Measurements from ENCODE around the gene FMN1. TPM values are rescaled to one million over a fixed set of nuclear protein-coding genes. Genes with fewer than 3 reads are reported as not detected.
A peak's percentile ranks its signal among the peaks of the same experiment; 100 is the strongest.

Gene FMN1
- polyA plus RNA-seq, 3 donors: 0.28 to 3.7 (median 0.34) TPM

GRCh38 chr15:33182278-33182905 lies 12.1 kb downstream of the FMN1 start:
- Mint-ChIP-seq H3K9me3 (no peaks in the 10 kb centered on the region), H3K27ac (peak overlapping the region in 1 of 7 donors; percentile 8), H3K4me3 (no peak overlapping the region), H3K4me1 (peaks cover 11% of the 10 kb centered on the region), H3K27me3 (ENCODE audit: low read depth in 3 of 3) (peaks cover 2 to 5% (median 2%) of the 10 kb centered on the region in 3 donors), H3K36me3 (no peaks in the 10 kb centered on the region)
- no peaks in the 10 kb centered on the region for H3K4me1 ChIP-seq (ENCODE audit: control insufficient read depth in 1 of 2, insufficient read depth in 2 of 2, low read length in 2 of 2)
- no peak overlapping the region for H2AFZ ChIP-seq (ENCODE audit: insufficient read depth, low read depth, low read length, poor library complexity, severe bottlenecking)
- TF ChIP-seq, protein P1, sequence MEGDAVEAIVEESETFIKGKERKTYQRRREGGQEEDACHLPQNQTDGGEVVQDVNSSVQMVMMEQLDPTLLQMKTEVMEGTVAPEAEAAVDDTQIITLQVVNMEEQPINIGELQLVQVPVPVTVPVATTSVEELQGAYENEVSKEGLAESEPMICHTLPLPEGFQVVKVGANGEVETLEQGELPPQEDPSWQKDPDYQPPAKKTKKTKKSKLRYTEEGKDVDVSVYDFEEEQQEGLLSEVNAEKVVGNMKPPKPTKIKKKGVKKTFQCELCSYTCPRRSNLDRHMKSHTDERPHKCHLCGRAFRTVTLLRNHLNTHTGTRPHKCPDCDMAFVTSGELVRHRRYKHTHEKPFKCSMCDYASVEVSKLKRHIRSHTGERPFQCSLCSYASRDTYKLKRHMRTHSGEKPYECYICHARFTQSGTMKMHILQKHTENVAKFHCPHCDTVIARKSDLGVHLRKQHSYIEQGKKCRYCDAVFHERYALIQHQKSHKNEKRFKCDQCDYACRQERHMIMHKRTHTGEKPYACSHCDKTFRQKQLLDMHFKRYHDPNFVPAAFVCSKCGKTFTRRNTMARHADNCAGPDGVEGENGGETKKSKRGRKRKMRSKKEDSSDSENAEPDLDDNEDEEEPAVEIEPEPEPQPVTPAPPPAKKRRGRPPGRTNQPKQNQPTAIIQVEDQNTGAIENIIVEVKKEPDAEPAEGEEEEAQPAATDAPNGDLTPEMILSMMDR (IDR thresholded peaks at IDR 0.05): no peak
- no peak for DNase-seq
- no peak overlapping the region for H3K27ac ChIP-seq (ENCODE audit: low read depth in 1 of 2, low read length in 2 of 2)
- H3K36me3 ChIP-seq (replicated peaks in 1 of 2; ENCODE audit: control insufficient read depth in 1 of 2, insufficient read depth in 2 of 2, low read length in 2 of 2): no peaks in the 10 kb centered on the region
- H3K79me2 ChIP-seq (ENCODE audit: insufficient read depth, low read length): no peaks in the 10 kb centered on the region
- H3K9ac ChIP-seq (ENCODE audit: insufficient read depth, low read length, poor library complexity, severe bottlenecking): no peak overlapping the region
- H3K4me3 ChIP-seq (replicated peaks in 1 of 3; ENCODE audit: low read depth in 2 of 3, low read length in 3 of 3): no peak overlapping the region
- 100% methylated on average over 1 of the region's 4 CpGs for WGBS (ENCODE audit: insufficient coverage)
- intact Hi-C loops (cut with micrococcal nuclease): no loop called here
- H3K4me2 ChIP-seq (replicated peaks; ENCODE audit: extremely low read depth, low read length, poor library complexity, severe bottlenecking): no peak overlapping the region
- no peaks in the 10 kb centered on the region for H3K9me3 ChIP-seq (replicated peaks in 1 of 2; ENCODE audit: control insufficient read depth in 1 of 2, insufficient read depth in 1 of 2, low read length in 2 of 2)
- H3K27me3 ChIP-seq (ENCODE audit: control insufficient read depth in 2 of 2, insufficient read depth in 2 of 2, low read length in 2 of 2): no peaks in the 10 kb centered on the region
- no peaks in the 10 kb centered on the region for H4K20me1 ChIP-seq (ENCODE audit: insufficient read depth, low read length)

DNA sequence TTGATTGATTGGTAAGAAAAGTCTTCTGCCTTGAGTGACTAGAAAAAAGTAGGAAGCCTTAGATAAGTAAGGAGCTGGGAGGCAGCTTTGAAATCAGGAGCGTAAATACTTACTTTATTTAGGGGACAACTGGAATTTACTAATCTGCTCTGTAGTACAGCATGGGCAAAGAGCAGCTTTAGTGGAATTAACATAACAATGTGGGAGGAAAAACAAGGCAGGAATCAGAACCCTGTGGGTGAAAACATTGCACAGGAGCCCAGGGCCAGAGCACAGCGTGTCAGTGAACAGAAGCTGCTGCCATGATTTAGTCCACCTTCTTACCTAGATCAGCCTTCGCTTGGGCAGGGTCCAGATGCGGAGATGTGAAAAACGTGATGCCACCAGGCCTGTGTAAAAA lies 14.6 kb downstream of the FMN1 start:
- H3K27me3 Mint-ChIP-seq (ENCODE audit: low read depth in 3 of 3): peaks cover 0 to 6% (median 4%) of the 10 kb centered on the region in 3 donors
- intact Hi-C loops (cut with micrococcal nuclease): no loop called here
- WGBS (ENCODE audit: insufficient coverage): 100% methylated on average over 1 of the region's 5 CpGs

More for the DNA sequence above, 14.6 kb downstream of the FMN1 start:
- DNase-seq: no peak
- Histone ChIP-seq H4K20me1 (ENCODE audit: insufficient read depth, low read length) (no peaks in the 10 kb centered on the region), H3K4me3 (replicated peaks in 1 of 3; ENCODE audit: low read depth in 2 of 3, low read length in 3 of 3) (no peak overlapping the region), H3K36me3 (replicated peaks in 1 of 2; ENCODE audit: control insufficient read depth in 1 of 2, insufficient read depth in 2 of 2, low read length in 2 of 2) (no peaks in the 10 kb centered on the region), H3K9ac (ENCODE audit: insufficient read depth, low read length, poor library complexity, severe bottlenecking) (no peak overlapping the region), H3K79me2 (ENCODE audit: insufficient read depth, low read length) (no peaks in the 10 kb centered on the region), H3K27ac (ENCODE audit: low read depth in 1 of 2, low read length in 2 of 2) (no peak overlapping the region), H3K4me1 (ENCODE audit: control insufficient read depth in 1 of 2, insufficient read depth in 2 of 2, low read length in 2 of 2) (no peaks in the 10 kb centered on the region), H3K4me2 (replicated peaks; ENCODE audit: extremely low read depth, low read length, poor library complexity, severe bottlenecking) (no peak overlapping the region), H3K27me3 (ENCODE audit: control insufficient read depth in 2 of 2, insufficient read depth in 2 of 2, low read length in 2 of 2) (no peaks in the 10 kb centered on the region), H2AFZ (ENCODE audit: insufficient read depth, low read depth, low read length, poor library complexity, severe bottlenecking) (no peak overlapping the region), H3K9me3 (replicated peaks in 1 of 2; ENCODE audit: control insufficient read depth in 1 of 2, insufficient read depth in 1 of 2, low read length in 2 of 2) (no peaks in the 10 kb centered on the region)
- peaks cover 8% of the 10 kb centered on the region for H3K4me1 Mint-ChIP-seq
- no peaks in the 10 kb centered on the region for H3K9me3 Mint-ChIP-seq
- H3K27ac Mint-ChIP-seq: no peak overlapping the region
- no peaks in the 10 kb centered on the region for H3K36me3 Mint-ChIP-seq
- TF ChIP-seq, protein P1 (IDR thresholded peaks at IDR 0.05): no peak
- H3K4me3 Mint-ChIP-seq: no peak overlapping the region
